Measurements from ENCODE around the gene SLC9A1.

GRCh38 chr1:27166351-27166802, 11.5 kb upstream of the SLC9A1 start:
- TF ChIP-seq CTCF (conservative IDR thresholded peaks at IDR 0.05): no peak
- no peak for TF ChIP-seq EZH2 (IDR thresholded peaks at IDR 0.05; ENCODE audit: low read depth)
